Keratinocyte (primary cell): Measurements from ENCODE around the gene CDYL.
"Not testable (repeated sequence)": the region's sequence is repeated elsewhere in the genome, so short reads cannot be mapped to it uniquely, and the experiment has no call there.

Experiments used
- EZH2 ChIP-seq: IDR thresholded peaks from one replicate; pipeline ENCODE4 v1.6.1; 2012; ENCODE audit warnings: inconsistent platforms, mild to moderate bottlenecking, low read length, moderate library complexity
- TF ChIP-seq, protein P1 (sequence below), 3 experiments: IDR thresholded peaks in 1 of 3; conservative IDR thresholded peaks in 1 of 3; optimal IDR thresholded peaks in 1 of 3; 2 replicates in 2 of 3; 3 replicates in 1 of 3; pipeline versions ENCODE3 to v1.5.1; 2011; ENCODE audit warnings: low read length in 3 of 3, mild to moderate bottlenecking in 3 of 3, moderate library complexity in 2 of 3, control low read depth in 1 of 3, inconsistent platforms in 1 of 3; ENCODE audit not compliant: insufficient read depth in 2 of 3; ENCODE audit errors: extremely low read depth in 1 of 3

DNA sequence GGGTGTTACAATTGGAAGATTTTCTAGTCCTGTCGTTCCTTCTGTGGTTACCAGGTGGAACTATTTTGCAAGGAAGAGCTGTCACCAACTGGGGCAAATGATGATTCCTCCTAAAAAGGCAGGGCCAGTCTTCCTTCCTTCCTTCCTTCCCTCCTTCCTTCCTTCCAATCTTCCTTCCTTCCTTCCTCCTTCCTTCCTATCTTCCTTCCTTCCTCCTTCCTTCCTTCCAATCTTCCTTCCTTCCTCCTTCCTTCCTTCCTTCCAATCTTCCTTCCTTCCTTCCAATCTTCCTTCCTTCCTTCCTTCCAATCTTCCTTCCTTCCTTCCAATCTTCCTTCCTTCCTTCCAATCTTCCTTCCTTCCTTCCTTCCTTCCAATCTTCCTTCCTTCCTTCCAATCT lies 76.0 kb downstream of the CDYL start:
- TF ChIP-seq, protein P1, sequence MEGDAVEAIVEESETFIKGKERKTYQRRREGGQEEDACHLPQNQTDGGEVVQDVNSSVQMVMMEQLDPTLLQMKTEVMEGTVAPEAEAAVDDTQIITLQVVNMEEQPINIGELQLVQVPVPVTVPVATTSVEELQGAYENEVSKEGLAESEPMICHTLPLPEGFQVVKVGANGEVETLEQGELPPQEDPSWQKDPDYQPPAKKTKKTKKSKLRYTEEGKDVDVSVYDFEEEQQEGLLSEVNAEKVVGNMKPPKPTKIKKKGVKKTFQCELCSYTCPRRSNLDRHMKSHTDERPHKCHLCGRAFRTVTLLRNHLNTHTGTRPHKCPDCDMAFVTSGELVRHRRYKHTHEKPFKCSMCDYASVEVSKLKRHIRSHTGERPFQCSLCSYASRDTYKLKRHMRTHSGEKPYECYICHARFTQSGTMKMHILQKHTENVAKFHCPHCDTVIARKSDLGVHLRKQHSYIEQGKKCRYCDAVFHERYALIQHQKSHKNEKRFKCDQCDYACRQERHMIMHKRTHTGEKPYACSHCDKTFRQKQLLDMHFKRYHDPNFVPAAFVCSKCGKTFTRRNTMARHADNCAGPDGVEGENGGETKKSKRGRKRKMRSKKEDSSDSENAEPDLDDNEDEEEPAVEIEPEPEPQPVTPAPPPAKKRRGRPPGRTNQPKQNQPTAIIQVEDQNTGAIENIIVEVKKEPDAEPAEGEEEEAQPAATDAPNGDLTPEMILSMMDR (optimal IDR thresholded peaks at IDR 0.05 in 1 of 3, IDR thresholded peaks at IDR 0.05 in 1 of 3, conservative IDR thresholded peaks at IDR 0.05 in 1 of 3; ENCODE audit: extremely low read depth in 1 of 3, insufficient read depth in 2 of 3, low read length in 3 of 3), result not testable (repeated sequence)
- TF ChIP-seq EZH2, result not testable (repeated sequence)
